Pericardium fibroblast (primary cell): ENCODE measurements around the gene HNF1B. TPM values are rescaled to one million over a fixed set of nuclear protein-coding genes. Genes with fewer than 3 reads are reported as not detected.

Experiments
- total RNA-seq: library from RNA; depleted of rRNA; stranded (reverse); fragments of >200 nt; gene quantifications from 2 replicates; pipeline ENCODE4 v1.2.3, GENCODE V29; 2015

Gene HNF1B
- not detected in 2 replicates for total RNA-seq

GRCh38 chr17:37744961-37745800, at the start of gene HNF1B:
Gene HNF1B (minus strand): TSS chr17:37745059. CDS start chr17:37744884, 175 bp downstream.

GRCh38 chr17:37643118-37643766, 101.6 kb downstream of the HNF1B start, which contains the start of gene DDX52:
Gene DDX52 (minus strand): TSS chr17:37643446. CDS start chr17:37643420, 26 bp downstream.

Other genes with a start within 250 kb of the HNF1B start
- gene SYNRG, start 135.6 kb downstream of the HNF1B start, total RNA-seq: 9.0 and 11.4 TPM in 2 replicates
- gene DDX52, start 101.6 kb downstream of the HNF1B start, total RNA-seq: 13.5 and 16.1 TPM in 2 replicates
- 0.12 TPM in 1 of 2 replicates, not detected in the other for gene TBC1D3K, start 179.4 kb upstream of the HNF1B start, total RNA-seq
- 0.68 and 2.8 TPM in 2 replicates for gene TBC1D3L, start 244.0 kb upstream of the HNF1B start, total RNA-seq